HepG2 (cell line): ENCODE measurements around the gene TP53I3. TPM values are rescaled to one million over a fixed set of nuclear protein-coding genes. Genes with fewer than 3 reads are reported as not detected.
"Not testable (repeated sequence)": the region's sequence is repeated elsewhere in the genome, so short reads cannot be mapped to it uniquely, and the experiment has no call there.

ENCODE experiments used
- ARID5B ChIP-seq: IDR thresholded peaks from 2 replicates; pipeline ENCODE4 v1.4.0; 2020; ENCODE audit warnings: mild to moderate bottlenecking, missing genetic modification reagents
- BORCS8-MEF2B ChIP-seq: sonication (generic); formaldehyde crosslinking; IDR thresholded peaks from 2 replicates; pipeline ENCODE4 v1.8.0; 2022; ENCODE audit warnings: mild to moderate bottlenecking, missing genetic modification reagents
- DPF2 ChIP-seq: sonication (generic); formaldehyde crosslinking; IDR thresholded peaks from 2 replicates; pipeline ENCODE4 v1.4.0; 2020; ENCODE audit warnings: mild to moderate bottlenecking, low read depth, missing genetic modification reagents, borderline replicate concordance
- FOXJ3 ChIP-seq: sonication (generic); formaldehyde crosslinking; IDR thresholded peaks from 2 replicates; pipeline ENCODE4 v1.4.0; 2020; ENCODE audit warnings: missing genetic modification reagents, mild to moderate bottlenecking, borderline replicate concordance
- GATAD2A ChIP-seq: IDR thresholded peaks from 2 replicates; pipeline ENCODE4 v1.6.1; 2016
- HDAC2 ChIP-seq: sonication (generic); formaldehyde crosslinking; IDR thresholded peaks from 2 replicates; pipeline ENCODE4 v1.4.0; 2020; ENCODE audit warnings: missing genetic modification reagents
- HNF1A ChIP-seq, 2 experiments: sonication (generic) in 1 of 2; formaldehyde crosslinking in 1 of 2; IDR thresholded peaks; 2 replicates each; pipeline versions ENCODE4 v1.4.0 to v1.6.1; 2016 to 2020; ENCODE audit warnings: borderline replicate concordance in 1 of 2, low read depth in 1 of 2, mild to moderate bottlenecking in 1 of 2, missing genetic modification reagents in 1 of 2
- HOXA5 ChIP-seq: sonication (generic); formaldehyde crosslinking; IDR thresholded peaks from 2 replicates; pipeline ENCODE4 v1.4.0; 2020; ENCODE audit warnings: missing genetic modification reagents
- RXRA ChIP-seq: sonication (generic); formaldehyde crosslinking; IDR thresholded peaks from 2 replicates; pipeline ENCODE4 v1.5.1; 2020; ENCODE audit warnings: missing genetic modification reagents
- SALL1 ChIP-seq: sonication (generic); formaldehyde crosslinking; IDR thresholded peaks from 2 replicates; pipeline ENCODE4 v1.8.0; 2022; ENCODE audit warnings: mild to moderate bottlenecking, missing genetic modification reagents
- SMAD3 ChIP-seq: sonication (generic); formaldehyde crosslinking; IDR thresholded peaks from 2 replicates; pipeline ENCODE4 v1.4.0; 2020; ENCODE audit warnings: missing genetic modification reagents
- TFDP1 ChIP-seq: IDR thresholded peaks from 2 replicates; pipeline ENCODE4 v1.6.1; 2016; ENCODE audit warnings: missing compliant biosample characterization, missing genetic modification reagents, borderline replicate concordance
- THAP9 ChIP-seq: sonication (generic); formaldehyde crosslinking; IDR thresholded peaks from 2 replicates; pipeline ENCODE4; 2020; ENCODE audit warnings: missing genetic modification reagents, mild to moderate bottlenecking, borderline replicate concordance
- ZFX ChIP-seq: sonication (generic); formaldehyde crosslinking; IDR thresholded peaks from 2 replicates; pipeline ENCODE4 v1.4.0; 2020; ENCODE audit warnings: mild to moderate bottlenecking, low read depth, missing genetic modification reagents, moderate library complexity
- ZNF274 ChIP-seq: sonication (generic); formaldehyde crosslinking; IDR thresholded peaks from 2 replicates; pipeline ENCODE4 v1.5.1; 2020; ENCODE audit warnings: mild to moderate bottlenecking, missing genetic modification reagents
- ZNF724P ChIP-seq: sonication (generic); formaldehyde crosslinking; IDR thresholded peaks from 2 replicates; pipeline ENCODE4 v1.8.0; 2022; ENCODE audit warnings: missing genetic modification reagents, borderline replicate concordance
- polyA plus RNA-seq, 8 experiments: library from polyadenylated mRNA; depleted of rRNA in 3 of 8; stranded (reverse) in 7 of 8; unstranded in 1 of 8; fragments of >200 nt; fragmentation: Illumina TruSeq in 4 of 8; extraction: Trizol in 4 of 8; gene quantifications; 2 replicates each; pipeline versions ENCODE4 v1.2.1 to v1.2.3, GENCODE V29; 2011 to 2016; ENCODE audit warnings: low read depth in 4 of 8, missing spikeins in 1 of 8, mixed read lengths in 1 of 8; ENCODE audit not compliant: insufficient read depth in 1 of 8
- total RNA-seq, 5 experiments: library from RNA; depleted of rRNA; stranded (reverse); fragments of >200 nt; fragmentation: Illumina TruSeq; extraction: Trizol; gene quantifications; 2 replicates each; pipeline ENCODE4 v1.2.3, GENCODE V29; 2016; ENCODE audit warnings: low read depth in 1 of 5

TP53I3 gene
- total and polyA plus RNA-seq, 2 of the 13 experiments (the other 11 are each of a cell fraction or from before 2014, with no cell fraction given), result 25.0 to 44.1 TPM

GRCh38 chr2:24095171-24095677 is 10.6 kb upstream of the TP53I3 start (continued):
- peak; percentile 79; the same call in 1 of the 2 replicates for TF ChIP-seq ZNF274 (CRISPR knock-in tag)
- TF ChIP-seq THAP9 (CRISPR knock-in tag), result peak; percentile 67; the same call in 1 of the 2 replicates
- TF ChIP-seq RXRA (CRISPR knock-in tag), result 0 out of 2 replicates have a peak, but pooled peaks have one; percentile 21
- peak; percentile 21; the same call in 1 of the 2 replicates for TF ChIP-seq GATAD2A (CRISPR knock-in tag)
- TF ChIP-seq ARID5B (CRISPR knock-in tag), result peak; percentile 49; the same call in 1 of the 2 replicates
- TF ChIP-seq HDAC2 (CRISPR knock-in tag), result 0 out of 2 replicates have a peak, but pooled peaks have one; percentile 22
- TF ChIP-seq HOXA5 (CRISPR knock-in tag), result 0 out of 2 replicates have a peak, but pooled peaks have one; percentile 30
- TF ChIP-seq TFDP1 (CRISPR knock-in tag), result peak; percentile 70; the same call in 1 of the 2 replicates
- TF ChIP-seq ZNF724P (CRISPR knock-in tag), result peak; percentile 73; the same call in 1 of the 2 replicates
- not testable (repeated sequence) for TF ChIP-seq HNF1A (IDR thresholded peaks at IDR 0.05; ENCODE audit: low read depth)
- TF ChIP-seq HNF1A (CRISPR knock-in tag; IDR thresholded peaks at IDR 0.05; ENCODE audit: borderline replicate concordance), result 0 out of 2 replicates have a peak, but pooled peaks have one; percentile 25
- 0 out of 2 replicates have a peak, but pooled peaks have one; percentile 33 for TF ChIP-seq FOXJ3 (CRISPR knock-in tag)
- peak; percentile 77; the same call in 1 of the 2 replicates for TF ChIP-seq BORCS8-MEF2B (CRISPR knock-in tag)
- TF ChIP-seq ZFX (CRISPR knock-in tag), result peak; percentile 67
- peak; percentile 7; the same call in 1 of the 2 replicates for TF ChIP-seq DPF2 (CRISPR knock-in tag)
- peak; percentile 63 for TF ChIP-seq SALL1 (CRISPR knock-in tag)
- TF ChIP-seq SMAD3 (CRISPR knock-in tag), result 0 out of 2 replicates have a peak, but pooled peaks have one; percentile 12
